Measurements from ENCODE around the gene NOTO. TPM values are rescaled to one million over a fixed set of nuclear protein-coding genes. Genes with fewer than 3 reads are reported as not detected.
A peak's percentile ranks its signal among the peaks of the same experiment; 100 is the strongest.
"Not testable (repeated sequence)": the region's sequence is repeated elsewhere in the genome, so short reads cannot be mapped to it uniquely, and the experiment has no call there.

Gene NOTO
- total RNA-seq, 1 donor from 2014 or later, result not detected

DNA sequence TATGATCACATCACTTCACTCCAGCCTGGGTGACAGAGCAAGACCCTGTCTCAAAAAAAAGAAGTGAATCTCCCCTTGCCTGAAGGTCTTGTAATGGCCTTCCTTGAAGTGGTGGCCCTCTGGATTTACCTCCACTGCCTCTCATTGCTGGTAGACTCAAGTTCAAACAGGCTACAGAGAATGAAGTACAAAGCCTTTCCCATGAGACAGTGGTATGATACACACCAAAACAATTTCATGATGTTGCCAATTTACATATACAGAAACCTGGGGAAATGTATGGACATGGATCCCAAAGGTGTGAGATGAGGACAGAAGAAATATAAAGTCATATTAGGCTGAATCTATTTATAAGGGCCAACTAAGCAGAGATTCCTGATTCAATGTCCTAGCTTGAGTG is 4.8 kb upstream of the NOTO start:
- Histone ChIP-seq H3K4me1 (peaks cover 8% of the 10 kb centered on the region), H3K27me3 (peaks cover 32% of the 10 kb centered on the region), H3K27ac (no peak overlapping the region), H3K9me3 (no peaks in the 10 kb centered on the region), H3K36me3 (no peaks in the 10 kb centered on the region), H3K4me3 (no peak overlapping the region)
- intact Hi-C loops (cut with DNase I), result no loop called here
- ATAC-seq (no peak), DNase-seq (no peak)
- TF ChIP-seq CTCF (IDR thresholded peaks at IDR 0.05), result no peak

DNA sequence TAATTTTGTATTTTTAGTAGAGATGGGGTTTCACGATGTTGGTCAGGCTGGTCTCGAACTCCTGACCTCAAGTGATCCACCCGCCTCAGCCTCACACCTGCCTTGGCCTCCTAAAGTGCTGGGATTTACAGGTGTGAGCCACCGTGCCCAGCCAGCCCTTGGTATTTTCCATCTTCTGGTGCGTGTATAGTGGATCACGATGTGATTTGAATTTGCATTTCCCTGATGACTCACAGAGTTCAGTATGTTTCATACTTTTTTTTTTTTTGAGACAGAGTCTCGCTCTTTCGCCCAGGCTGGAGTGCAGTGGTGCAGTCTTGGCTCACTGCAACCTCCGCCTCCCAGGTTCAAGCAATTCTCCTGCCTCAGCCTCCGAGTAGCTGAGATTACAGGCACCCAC is 2.1 kb upstream of the NOTO start:
- ATAC-seq; DNase-seq; H3K9me3 ChIP-seq; H3K36me3 ChIP-seq; intact Hi-C loops (cut with DNase I); H3K27ac ChIP-seq; H3K4me3 ChIP-seq: not testable (repeated sequence)
- peaks cover 14% of the 10 kb centered on the region for H3K4me1 ChIP-seq
- peaks cover 53% of the 10 kb centered on the region for H3K27me3 ChIP-seq

- DNase-seq, result peak; percentile 73
Measured at GRCh38 chr2:73203055-73203681, 794 bp downstream of the NOTO start.

DNA sequence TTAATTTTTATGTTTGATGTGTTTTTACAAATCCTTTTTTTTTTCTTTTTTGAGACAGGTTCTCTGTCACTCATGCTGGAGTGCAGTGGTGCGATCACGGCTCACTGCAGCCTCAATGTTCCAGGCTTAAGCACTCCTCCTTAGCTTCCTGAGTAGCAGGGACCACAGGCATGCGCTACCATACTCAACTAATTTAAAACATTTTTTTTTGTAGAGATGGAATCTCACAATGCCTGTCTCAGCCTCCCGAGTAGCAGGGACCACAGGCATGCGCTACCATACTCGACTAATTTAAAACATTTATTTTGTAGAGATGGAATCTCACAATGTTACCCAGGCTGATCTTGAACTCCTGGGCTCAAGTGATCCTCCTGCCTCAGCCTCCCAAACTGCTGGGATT is 3.2 kb downstream of the NOTO start:
- TF ChIP-seq CTCF (IDR thresholded peaks at IDR 0.05), result no peak
- no peaks in the 10 kb centered on the region for H3K9me3 ChIP-seq
- no peak overlapping the region for H3K27ac ChIP-seq
- DNase-seq, result peak; percentile 6
- H3K27me3 ChIP-seq, result peaks cover 39% of the 10 kb centered on the region
- H3K4me1 ChIP-seq, result peaks cover 14% of the 10 kb centered on the region
- no peaks in the 10 kb centered on the region for H3K36me3 ChIP-seq
- intact Hi-C loops (cut with DNase I), result no loop called here
- ATAC-seq, result no peak
- H3K4me3 ChIP-seq, result no peak overlapping the region

More at GRCh38 chr2:73203055-73203681, 794 bp downstream of the NOTO start:
- no peak overlapping the region for H3K27ac ChIP-seq
- TF ChIP-seq CTCF (IDR thresholded peaks at IDR 0.05), result no peak
- peaks cover 54% of the 10 kb centered on the region for H3K27me3 ChIP-seq
- peaks cover 14% of the 10 kb centered on the region for H3K4me1 ChIP-seq
- intact Hi-C loops (cut with DNase I), result no loop called here
- peak overlapping the region; percentile 34 for H3K4me3 ChIP-seq
- peak; percentile 90 for ATAC-seq
- H3K9me3 ChIP-seq, result no peaks in the 10 kb centered on the region
- H3K36me3 ChIP-seq, result no peaks in the 10 kb centered on the region

DNA sequence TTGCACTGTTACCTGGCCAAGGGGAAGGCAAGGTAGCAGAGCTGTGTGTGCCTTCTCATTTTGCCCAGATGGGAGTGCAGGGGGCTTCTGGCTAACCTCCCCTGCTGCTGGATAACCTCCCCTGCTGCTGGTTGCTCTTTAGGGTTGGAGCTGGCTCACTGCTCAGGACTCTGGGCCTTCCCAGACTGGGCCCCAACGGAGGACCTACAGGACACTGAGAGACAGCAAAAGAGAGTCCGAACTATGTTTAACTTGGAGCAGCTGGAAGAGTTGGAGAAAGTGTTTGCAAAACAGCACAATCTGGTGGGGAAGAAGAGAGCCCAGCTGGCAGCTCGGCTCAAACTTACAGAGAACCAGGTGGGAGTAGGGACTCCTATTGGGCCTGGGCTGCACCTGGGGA is 5.9 kb downstream of the NOTO start:
- no peak for TF ChIP-seq CTCF (IDR thresholded peaks at IDR 0.05)
- intact Hi-C loops (cut with DNase I), result no loop called here
- Histone ChIP-seq H3K4me3 (no peak overlapping the region), H3K36me3 (no peaks in the 10 kb centered on the region), H3K9me3 (no peaks in the 10 kb centered on the region), H3K27ac (no peak overlapping the region), H3K4me1 (peaks cover 8% of the 10 kb centered on the region), H3K27me3 (peaks cover 15% of the 10 kb centered on the region)
- DNase-seq (no peak), ATAC-seq (no peak)

- TF ChIP-seq CTCF (IDR thresholded peaks at IDR 0.05), result no peak
Measured at GRCh38 chr2:73210019-73210418, 7.6 kb downstream of the NOTO start.

More at GRCh38 chr2:73210019-73210418, 7.6 kb downstream of the NOTO start:
- H3K9me3 ChIP-seq, result no peaks in the 10 kb centered on the region
- no peaks in the 10 kb centered on the region for H3K36me3 ChIP-seq
- intact Hi-C loops (cut with DNase I), result no loop called here
- H3K27me3 ChIP-seq, result peaks cover 4% of the 10 kb centered on the region
- ATAC-seq (no peak), DNase-seq (no peak)
- H3K4me3 ChIP-seq, result no peak overlapping the region
- peaks cover 14% of the 10 kb centered on the region for H3K4me1 ChIP-seq
- H3K27ac ChIP-seq, result no peak overlapping the region
